GM23338 (cell line): Measurements from ENCODE around the gene CDC45. TPM values are rescaled to one million over a fixed set of nuclear protein-coding genes. Genes with fewer than 3 reads are reported as not detected.
"Not testable (repeated sequence)": the region's sequence is repeated elsewhere in the genome, so short reads cannot be mapped to it uniquely, and the experiment has no call there.

Experiments
- ATAC-seq: fragments of 200-7000 bp; cut with Tn5 transposase; 3 replicates; pipeline ENCODE4 v1.9.1; 2020
- DNase-seq: peaks from one replicate; pipeline ENCODE4 v3.0.0-alpha.2; 2015; ENCODE audit warnings: low spot score
- H2AFZ ChIP-seq: fragments of 200-600 bp; sonication (generic); 2 replicates; pipeline ENCODE4 v1.8.0; 2016; ENCODE audit warnings: antibody characterized with exemption, mild to moderate bottlenecking, moderate library complexity
- H3F3A ChIP-seq: fragments of 200-600 bp; sonication (generic); replicated peaks from 2 replicates; pipeline ENCODE4 v1.8.0; 2017; ENCODE audit warnings: antibody characterized with exemption, mixed run types, low read depth
- H3K27ac ChIP-seq: fragments of 200-600 bp; sonication (generic); 2 replicates; pipeline ENCODE4 v1.6.1; 2016; ENCODE audit warnings: low read depth
- H3K27me3 ChIP-seq: fragments of 200-600 bp; sonication (generic); 2 replicates; pipeline ENCODE4 v1.8.0; 2016; ENCODE audit warnings: mild to moderate bottlenecking, mixed run types, moderate library complexity; ENCODE audit not compliant: insufficient read depth
- H3K36me3 ChIP-seq: fragments of 200-600 bp; sonication (generic); 2 replicates; pipeline ENCODE4 v1.8.0; 2016; ENCODE audit warnings: mild to moderate bottlenecking; ENCODE audit not compliant: insufficient read depth
- H3K4me1 ChIP-seq: fragments of 200-600 bp; sonication (generic); 2 replicates; pipeline ENCODE4 v1.8.0; 2016; ENCODE audit warnings: mild to moderate bottlenecking, moderate library complexity; ENCODE audit not compliant: insufficient read depth
- H3K4me2 ChIP-seq: fragments of 200-600 bp; sonication (generic); 2 replicates; pipeline ENCODE4 v1.7.1; 2017; ENCODE audit warnings: mixed run types
- H3K4me3 ChIP-seq: fragments of 200-600 bp; sonication (generic); 2 replicates; pipeline ENCODE4 v1.6.1; 2016; ENCODE audit warnings: mixed run types
- H3K79me2 ChIP-seq: fragments of 200-600 bp; sonication (generic); replicated peaks from 2 replicates; pipeline ENCODE4 v1.8.0; 2017; ENCODE audit warnings: mild to moderate bottlenecking; ENCODE audit not compliant: insufficient read depth
- H3K9me2 ChIP-seq: fragments of 200-600 bp; sonication (generic); 2 replicates; pipeline ENCODE4 v1.8.0; 2017; ENCODE audit not compliant: insufficient read depth
- H4K20me1 ChIP-seq: fragments of 200-600 bp; sonication (generic); replicated peaks from 2 replicates; pipeline ENCODE4 v1.8.0; 2017; ENCODE audit warnings: mild to moderate bottlenecking; ENCODE audit not compliant: insufficient read depth
- H3K27ac Mint-ChIP-seq: 2 replicates; pipeline ENCODE4 v1.8.0; 2020; ENCODE audit warnings: inconsistent platforms, mild to moderate bottlenecking, moderate library complexity, mixed read lengths
- H3K27me3 Mint-ChIP-seq: 3 replicates; pipeline ENCODE4 v1.8.0; 2022; ENCODE audit warnings: low read depth, mild to moderate bottlenecking, moderate library complexity, mixed read lengths, inconsistent platforms; ENCODE audit not compliant: insufficient read depth, poor library complexity
- H3K36me3 Mint-ChIP-seq: 3 replicates; pipeline ENCODE4 v1.8.0; 2021; ENCODE audit warnings: low read depth, mild to moderate bottlenecking, inconsistent platforms, moderate library complexity, mixed read lengths
- H3K4me1 Mint-ChIP-seq: 3 replicates; pipeline ENCODE4 v1.8.0; 2020; ENCODE audit warnings: mild to moderate bottlenecking, inconsistent platforms, mixed read lengths
- H3K4me3 Mint-ChIP-seq: 3 replicates; pipeline ENCODE4 v1.8.0; 2021; ENCODE audit warnings: moderate library complexity, mild to moderate bottlenecking, inconsistent platforms, mixed read lengths
- H3K9me3 Mint-ChIP-seq: 3 replicates; pipeline ENCODE4 v1.8.0; 2020; ENCODE audit warnings: moderate library complexity, mild to moderate bottlenecking, inconsistent platforms, mixed read lengths
- CTCF ChIP-seq, 2 experiments: fragments of 200-600 bp in 1 of 2; sonication (generic) in 1 of 2; conservative IDR thresholded peaks; 2 replicates each; pipeline versions ENCODE4 v1.5.1 to v1.6.1; 2016 to 2017; ENCODE audit warnings: antibody characterized with exemption in 2 of 2, low read depth in 2 of 2, mild to moderate bottlenecking in 2 of 2, moderate library complexity in 1 of 2
- EZH2phosphoT487 ChIP-seq: fragments of 200-600 bp; sonication (generic); IDR thresholded peaks from one replicate; pipeline ENCODE4 v1.8.1; 2018; ENCODE audit warnings: antibody characterized with exemption; ENCODE audit not compliant: unreplicated experiment
- NANOG ChIP-seq: IDR thresholded peaks from 2 replicates; pipeline ENCODE4 v1.6.1; 2016; ENCODE audit warnings: antibody characterized with exemption, borderline replicate concordance
- POLR2AphosphoS5 ChIP-seq: IDR thresholded peaks from 2 replicates; pipeline ENCODE4 v1.6.1; 2016; ENCODE audit warnings: antibody characterized with exemption, low read depth
- STAT1 ChIP-seq: IDR thresholded peaks from one replicate; pipeline ENCODE4 v1.6.1; 2016; ENCODE audit warnings: antibody characterized with exemption; ENCODE audit not compliant: unreplicated experiment
- ZNF114 ChIP-seq: fragments of 250-450 bp; sonication (Bioruptor Pico); IDR thresholded peaks from 2 replicates; pipeline ENCODE4 v1.5.0; 2020; ENCODE audit warnings: mild to moderate bottlenecking, moderate library complexity
- polyA plus RNA-seq: library from polyadenylated mRNA; unstranded; fragments of >200 nt; fragmentation: Nextera tagmentation; extraction: Ambion mirVana; gene quantifications from 2 replicates; pipeline ENCODE4 v1.2.1, GENCODE V29; 2016
- total RNA-seq: library from RNA; depleted of rRNA; stranded (reverse); fragments of >200 nt; shearing (Covaris generic); gene quantifications from 2 replicates; pipeline ENCODE4 v1.2.3, GENCODE V29; 2014

CDC45 gene
- total and polyA plus RNA-seq, 2 experiments from 2014 or later, result 29.0 to 30.3 TPM

DNA sequence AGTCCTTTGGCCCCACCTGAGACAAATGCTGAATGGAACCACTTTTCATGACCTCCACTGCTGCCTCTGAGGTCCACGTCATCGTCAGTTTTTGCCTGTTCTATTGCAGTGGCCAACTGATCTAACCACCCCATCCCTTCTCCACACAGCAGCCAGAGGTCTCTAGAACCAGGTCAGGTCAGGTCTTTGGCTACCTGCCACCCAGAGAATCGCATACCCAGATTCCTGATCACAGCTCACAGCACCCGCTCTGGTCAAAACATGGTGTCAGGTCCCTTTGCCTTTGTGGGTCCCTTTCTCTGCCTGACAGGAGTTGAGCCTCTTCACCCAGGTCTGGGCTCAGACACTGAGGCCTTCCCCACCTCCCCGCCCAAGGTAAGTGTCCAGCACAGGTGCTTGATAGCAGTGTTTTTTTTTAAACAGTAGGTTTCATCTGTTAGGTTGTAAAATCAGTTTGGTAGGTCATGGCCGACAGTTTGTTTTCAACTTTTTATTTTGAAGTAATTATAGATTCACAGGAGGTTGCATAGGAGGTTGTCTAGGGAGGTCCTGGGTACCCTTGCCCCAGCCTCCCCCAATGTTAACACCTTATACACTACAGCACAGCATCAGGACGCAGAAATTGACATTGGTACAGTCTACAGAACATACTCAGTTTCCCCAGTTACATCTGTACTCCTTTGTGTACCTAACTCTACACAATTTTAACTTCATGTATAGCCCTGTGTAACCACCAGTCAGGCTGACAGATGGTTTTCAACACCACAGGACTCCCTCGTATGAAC, 39.1 kb upstream of the CDC45 start (continued):
- TF ChIP-seq ZNF114 (CRISPR knock-in tag), result no peak
- no peak for TF ChIP-seq NANOG

DNA sequence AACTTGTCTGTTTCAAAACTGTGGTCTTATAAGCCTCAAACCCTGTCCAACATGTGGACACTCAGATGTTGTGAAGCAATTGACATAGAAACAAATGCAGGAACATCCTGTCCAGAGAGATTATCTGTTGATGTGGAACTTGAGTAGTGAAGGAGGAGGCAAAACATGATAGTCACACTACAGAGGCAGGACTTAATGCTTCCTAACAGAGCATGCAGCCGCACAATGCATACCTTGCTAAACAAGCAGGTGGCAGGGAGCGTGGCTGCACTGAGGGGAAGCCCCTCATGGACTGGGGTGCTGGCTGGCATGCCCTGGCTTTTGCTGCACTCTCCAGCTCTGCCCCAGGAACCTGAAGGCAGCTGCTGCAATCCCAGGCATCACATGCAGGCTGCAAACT, 37.6 kb upstream of the CDC45 start:
- peaks cover 6% of the 10 kb centered on the region; the same call in 1 of the 2 replicates for H3K4me1 ChIP-seq
- Mint-ChIP-seq H3K27me3 (peaks cover 14% of the 10 kb centered on the region), H3K4me3 (no peak overlapping the region), H3K36me3 (peaks cover 27% of the 10 kb centered on the region), H3K27ac (no peak overlapping the region), H3K9me3 (no peaks in the 10 kb centered on the region; the same call in 2 of the 3 replicates), H3K4me1 (peaks cover 9% of the 10 kb centered on the region)
- H4K20me1 ChIP-seq, result peaks cover 59% of the 10 kb centered on the region
- no peaks in the 10 kb centered on the region for H3K9me2 ChIP-seq
- TF ChIP-seq POLR2AphosphoS5, result no peak
- no peak for TF ChIP-seq EZH2phosphoT487
- TF ChIP-seq CTCF (conservative IDR thresholded peaks at IDR 0.05; ENCODE audit: low read depth in 2 of 2), result no peak
- no peak for TF ChIP-seq STAT1
- H3K36me3 ChIP-seq, result no peaks in the 10 kb centered on the region; the same call in 1 of the 2 replicates
- H3F3A ChIP-seq, result no peaks in the 10 kb centered on the region
- DNase-seq, result no peak
- H3K27ac ChIP-seq, result no peak overlapping the region
- peaks cover 48% of the 10 kb centered on the region for H3K79me2 ChIP-seq
- H3K4me2 ChIP-seq, result no peak overlapping the region
- H3K4me3 ChIP-seq, result no peak overlapping the region
- H2AFZ ChIP-seq, result no peak overlapping the region
- H3K27me3 ChIP-seq, result peaks cover 8% of the 10 kb centered on the region
- ATAC-seq, result no peak

GRCh38 chr22:19443544-19444211, 36.0 kb upstream of the CDC45 start:
- no peak overlapping the region for H3K4me3 Mint-ChIP-seq
- no peak for TF ChIP-seq NANOG
- no peak for TF ChIP-seq ZNF114 (CRISPR knock-in tag)
- H3K27ac Mint-ChIP-seq, result no peak overlapping the region
- no peaks in the 10 kb centered on the region for H3K9me2 ChIP-seq
- peaks cover 59% of the 10 kb centered on the region for H4K20me1 ChIP-seq
- peaks cover 48% of the 10 kb centered on the region for H3K79me2 ChIP-seq
- H3K36me3 Mint-ChIP-seq, result peaks cover 31% of the 10 kb centered on the region
- H3K36me3 ChIP-seq, result no peaks in the 10 kb centered on the region; the same call in 1 of the 2 replicates
- no peak for ATAC-seq
- H3K27me3 ChIP-seq, result peaks cover 8% of the 10 kb centered on the region
- H3K4me3 ChIP-seq, result no peak overlapping the region
- peaks cover 17% of the 10 kb centered on the region for H3K27me3 Mint-ChIP-seq
- H3F3A ChIP-seq, result no peaks in the 10 kb centered on the region
- peaks cover 10% of the 10 kb centered on the region; the same call in 1 of the 2 replicates for H3K4me1 ChIP-seq
- no peak overlapping the region for H3K27ac ChIP-seq
- H3K9me3 Mint-ChIP-seq, result no peaks in the 10 kb centered on the region; the same call in 2 of the 3 replicates
- DNase-seq, result no peak
- H3K4me2 ChIP-seq, result no peak overlapping the region
- H3K4me1 Mint-ChIP-seq, result peaks cover 16% of the 10 kb centered on the region
- H2AFZ ChIP-seq, result no peak overlapping the region

DNA sequence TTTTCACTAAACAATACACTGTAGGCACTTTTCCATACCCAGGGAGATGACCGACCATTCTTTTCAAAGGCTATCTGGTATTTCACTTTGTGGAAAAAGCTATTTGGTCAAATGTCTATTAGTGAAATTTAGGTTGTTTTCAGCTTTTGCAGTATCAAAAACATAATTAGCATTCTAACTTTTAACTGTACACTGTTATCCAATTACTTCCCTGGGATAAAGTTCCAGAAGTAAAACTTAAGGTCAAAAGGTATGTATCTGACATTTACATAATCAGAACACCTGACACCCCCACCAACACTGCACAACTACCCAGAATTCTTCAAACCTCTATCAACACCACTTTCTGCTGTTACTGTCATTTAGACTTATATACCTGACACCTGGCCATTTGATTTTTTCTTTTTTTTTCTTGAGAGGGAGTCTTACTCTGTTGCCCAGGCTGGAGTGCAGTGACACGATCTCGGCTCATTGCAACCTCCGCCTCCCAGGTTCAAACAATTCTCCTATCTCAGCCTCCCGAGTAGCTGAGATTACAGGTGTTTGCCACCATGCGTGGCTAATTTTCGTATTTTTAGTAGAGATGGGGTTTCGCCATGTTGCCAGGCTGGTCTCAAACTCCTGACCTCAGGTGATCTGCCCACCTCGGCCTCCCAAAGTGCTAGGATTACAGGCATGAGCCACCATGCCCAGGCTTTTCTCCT, 34.3 kb upstream of the CDC45 start:
- not testable (repeated sequence) for H3K9me2 ChIP-seq, H3K4me3 Mint-ChIP-seq, H2AFZ ChIP-seq, H3K9me3 Mint-ChIP-seq, H3K27ac ChIP-seq, H3K36me3 ChIP-seq, H3K27me3 ChIP-seq, H3F3A ChIP-seq, DNase-seq, H3K4me2 ChIP-seq, ATAC-seq, H3K27ac Mint-ChIP-seq, H3K4me3 ChIP-seq
- H3K79me2 ChIP-seq, result peaks cover 48% of the 10 kb centered on the region
- peaks cover 17% of the 10 kb centered on the region for H3K4me1 Mint-ChIP-seq
- peaks cover 55% of the 10 kb centered on the region for H4K20me1 ChIP-seq
- peaks cover 37% of the 10 kb centered on the region for H3K36me3 Mint-ChIP-seq
- peaks cover 12% of the 10 kb centered on the region; the same call in 1 of the 2 replicates for H3K4me1 ChIP-seq
- peaks cover 17% of the 10 kb centered on the region for H3K27me3 Mint-ChIP-seq
